SH-SY5Y (cell line): Measurements from ENCODE around the gene DMAC2L.

ENCODE experiments used
- GATA2 ChIP-seq: IDR thresholded peaks from 2 replicates; pipeline ENCODE4 v1.6.1; 2011; ENCODE audit warnings: mild to moderate bottlenecking, low read depth, low read length
- GATA3 ChIP-seq: IDR thresholded peaks from 2 replicates; pipeline ENCODE4 v1.6.1; 2011; ENCODE audit warnings: low read depth, mild to moderate bottlenecking, low read length, moderate library complexity

Gene DMAC2L

GRCh38 chr14:50340963-50341362 lies 28.8 kb downstream of the DMAC2L start:
- TF ChIP-seq GATA2 (no peak), GATA3 (no peak)

- TF ChIP-seq GATA3 = no peak
- TF ChIP-seq GATA2 = peak; percentile 75
Observed at GRCh38 chr14:50342221-50343078, 30.3 kb downstream of the DMAC2L start.

- no peak for TF ChIP-seq GATA3
- no peak for TF ChIP-seq GATA2
Observed at GRCh38 chr14:50343434-50343833, 31.3 kb downstream of the DMAC2L start.

GRCh38 chr14:50344116-50344775 lies 32.1 kb downstream of the DMAC2L start:
- TF ChIP-seq GATA2 = no peak
- TF ChIP-seq GATA3 = no peak

- no peak for TF ChIP-seq GATA3
Observed at GRCh38 chr14:50344876-50345563, 32.9 kb downstream of the DMAC2L start.

GRCh38 chr14:50345846-50346422 lies 33.8 kb downstream of the DMAC2L start:
- TF ChIP-seq GATA3 (no peak), GATA2 (no peak)

GRCh38 chr14:50347521-50347920 lies 35.4 kb downstream of the DMAC2L start:
- TF ChIP-seq GATA3 (no peak), GATA2 (no peak)

GRCh38 chr14:50348933-50349332 lies 36.8 kb downstream of the DMAC2L start:
- TF ChIP-seq GATA2 (no peak), GATA3 (no peak)

GRCh38 chr14:50350975-50351374 lies 38.9 kb downstream of the DMAC2L start:
- TF ChIP-seq GATA3 (no peak), GATA2 (no peak)

GRCh38 chr14:50352584-50352983 lies 40.5 kb downstream of the DMAC2L start:
- TF ChIP-seq GATA2 (no peak), GATA3 (no peak)

GRCh38 chr14:50353126-50353525 lies 41.0 kb downstream of the DMAC2L start:
- no peak for TF ChIP-seq GATA3
- no peak for TF ChIP-seq GATA2

GRCh38 chr14:50354527-50354926 lies 42.4 kb downstream of the DMAC2L start:
- no peak for TF ChIP-seq GATA3
- no peak for TF ChIP-seq GATA2

GRCh38 chr14:50355692-50356091 lies 43.6 kb downstream of the DMAC2L start:
- no peak for TF ChIP-seq GATA2
- no peak for TF ChIP-seq GATA3

- TF ChIP-seq GATA3 = no peak
- no peak for TF ChIP-seq GATA2
Observed at GRCh38 chr14:50357124-50357523, 45.0 kb downstream of the DMAC2L start.

GRCh38 chr14:50357753-50358395 lies 45.8 kb downstream of the DMAC2L start:
- TF ChIP-seq GATA2 = no peak
- no peak for TF ChIP-seq GATA3
